Ovary (tissue), 9 donors: ENCODE results near the gene HAP1. TPM values are rescaled to one million over a fixed set of nuclear protein-coding genes. Genes with fewer than 3 reads are reported as not detected.

Experiments used
- DNase-seq, 5 donors: peaks; one replicate each; pipeline ENCODE4 v3.0.0-alpha.2; 2019 to 2020
- H3K27ac ChIP-seq, 2 donors: fragments of 200-600 bp; one replicate each; pipeline versions ENCODE4 v1.5.1 to v1.8.0; 2019 to 2022
- H3K27me3 ChIP-seq: fragments of 200-600 bp; one replicate; pipeline ENCODE4 v1.8.0; 2022
- H3K36me3 ChIP-seq: fragments of 200-600 bp; sonication (generic); one replicate; pipeline ENCODE4 v1.5.1; 2019
- H3K4me1 ChIP-seq: one replicate; pipeline ENCODE4 v1.8.1; 2013; ENCODE audit warnings: mild to moderate bottlenecking, moderate library complexity; ENCODE audit not compliant: insufficient read depth
- H3K4me3 ChIP-seq: fragments of 200-600 bp; sonication (generic); one replicate; pipeline ENCODE4 v1.5.1; 2017
- H3K9me3 ChIP-seq, 2 donors: fragments of 200-600 bp in 1 of 2; sonication (generic) in 1 of 2; one replicate each; pipeline versions ENCODE4 v1.5.1 to v1.8.1; 2013 to 2019; ENCODE audit warnings: mild to moderate bottlenecking in 1 of 2, moderate library complexity in 1 of 2
- EP300 ChIP-seq: sonication (generic); formaldehyde crosslinking; IDR thresholded peaks from one replicate; pipeline ENCODE4 v1.6.1; 2017; ENCODE audit warnings: antibody characterized with exemption
- POLR2A ChIP-seq: fragments of 450-650 bp; IDR thresholded peaks from one replicate; pipeline ENCODE4 v1.6.1; 2017; ENCODE audit warnings: antibody characterized with exemption, mild to moderate bottlenecking, moderate library complexity
- WGBS, 3 donors: extraction: QIAGEN DNeasy Blood & Tissue Kit in 1 of 3; methylation state at CpG; one replicate each; pipeline versions ENCODE4 v1.1.5 to v1.1.7; 2013 to 2017; 5-methylcytosine and 5-hydroxymethylcytosine counted together
- intact Hi-C, 4 donors: fragments of 100-400 bp; cut with DNase I; formaldehyde crosslinking; loops; one replicate each; pipeline versions ENCODE4 v1.11.0 to v1.15.1; 2022 to 2023
- polyA plus RNA-seq, 2 donors: library from polyadenylated mRNA; stranded (reverse); fragments of 200-250 nt in 1 of 2; fragments of 350-450 nt in 1 of 2; fragmentation: Illumina TruSeq in 1 of 2; extraction: RNeasy Lipid Tissue Mini Kit (QIAGEN cat#74804) in 1 of 2; gene quantifications; one replicate each; pipeline ENCODE4 v1.2.3, GENCODE V29; 2013 to 2014
- total RNA-seq, 7 donors: library from RNA; depleted of rRNA in 2 of 7; stranded (reverse); fragments of >200 nt in 2 of 7; fragmentation: NEBNext Ultra II Directional in 3 of 7; extraction: Animal tissue kit (Norgen Biotek cat#: 25700) in 3 of 7; gene quantifications; one replicate each; pipeline versions ENCODE4 v1.1.0 to v1.2.4, GENCODE V29; 2016 to 2023
- TF ChIP-seq, protein P1 (sequence below), 3 donors: fragments of 450-650 bp in 2 of 3; fragments of 200-600 bp in 1 of 3; IDR thresholded peaks; one replicate each; pipeline versions ENCODE4 v1.5.1 to v1.8.0; 2016 to 2022; ENCODE audit warnings: antibody characterized with exemption in 3 of 3, mild to moderate bottlenecking in 1 of 3
- donor health status: DM: no; HTN: no; CAD: no; lungs with moderate emphysema.
- donor health status: DM: no; HTN: no; CAD: no.
- donor health status: Bipolar disorder and iron deficiency.
- donor health status: DM: yes; HTN: yes; CAD: no.
- donor health status: DM: no; HTN: no; CAD: no.
- donor health status: DM: yes; HTN: yes; CAD: no.

The HAP1 gene
- total and polyA plus RNA-seq, 9 donors, result 0.12 to 1.5 (median 0.56) TPM

DNA sequence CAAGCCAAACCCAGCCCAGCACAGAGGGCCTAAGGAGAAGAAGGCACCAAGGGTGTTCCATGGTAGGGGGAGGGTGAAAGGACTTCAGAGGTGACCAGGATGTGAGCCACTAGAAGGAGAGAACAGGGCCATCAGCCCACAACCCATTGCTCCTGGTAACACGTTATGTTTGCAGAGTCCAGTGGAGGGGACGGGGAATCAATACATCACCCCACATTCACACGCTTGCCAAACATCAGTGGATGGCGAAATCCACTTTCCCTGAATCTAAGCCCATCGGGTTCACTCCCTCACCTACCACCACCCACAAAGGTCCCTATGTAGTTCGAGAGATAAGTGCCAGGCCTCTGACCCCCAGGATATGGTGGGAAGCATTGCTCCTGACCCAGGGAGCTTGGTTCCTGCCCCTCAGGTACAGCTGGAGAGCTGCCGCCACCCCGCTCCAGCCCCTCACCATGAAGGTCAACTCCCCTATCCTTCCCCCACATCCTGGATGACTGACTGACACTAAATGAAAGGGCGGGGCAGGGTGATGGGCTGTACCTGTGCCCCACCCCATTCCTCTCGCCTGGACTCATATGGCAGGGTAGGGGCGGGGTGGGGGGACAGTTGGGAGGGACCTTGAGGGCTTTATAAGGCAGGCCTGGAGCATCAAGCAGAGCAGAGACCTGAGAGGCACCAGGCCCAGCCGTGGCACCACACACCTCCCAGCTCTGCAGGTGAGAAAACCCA, 22.6 kb downstream of the HAP1 start, which contains the start of gene GAST:
GAST (plus strand) TSS at position 663 of the 732 bp plus-strand sequence. CDS start 3,106 bp downstream, outside the sequence.
- Histone ChIP-seq H3K36me3 (no peaks in the 10 kb centered on the region), H3K27me3 (no peaks in the 10 kb centered on the region), H3K4me1 (no peaks in the 10 kb centered on the region), H3K9me3 (no peaks in the 10 kb centered on the region), H3K27ac (no peak within 1 kb of the TSS), H3K4me3 (no peak within 1 kb of the TSS)
- 88 to 92% (median 88%) methylated on average over 12 of the region's 12 CpGs for WGBS, 3 donors
- TF ChIP-seq POLR2A, result no peak
- TF ChIP-seq, protein P1, sequence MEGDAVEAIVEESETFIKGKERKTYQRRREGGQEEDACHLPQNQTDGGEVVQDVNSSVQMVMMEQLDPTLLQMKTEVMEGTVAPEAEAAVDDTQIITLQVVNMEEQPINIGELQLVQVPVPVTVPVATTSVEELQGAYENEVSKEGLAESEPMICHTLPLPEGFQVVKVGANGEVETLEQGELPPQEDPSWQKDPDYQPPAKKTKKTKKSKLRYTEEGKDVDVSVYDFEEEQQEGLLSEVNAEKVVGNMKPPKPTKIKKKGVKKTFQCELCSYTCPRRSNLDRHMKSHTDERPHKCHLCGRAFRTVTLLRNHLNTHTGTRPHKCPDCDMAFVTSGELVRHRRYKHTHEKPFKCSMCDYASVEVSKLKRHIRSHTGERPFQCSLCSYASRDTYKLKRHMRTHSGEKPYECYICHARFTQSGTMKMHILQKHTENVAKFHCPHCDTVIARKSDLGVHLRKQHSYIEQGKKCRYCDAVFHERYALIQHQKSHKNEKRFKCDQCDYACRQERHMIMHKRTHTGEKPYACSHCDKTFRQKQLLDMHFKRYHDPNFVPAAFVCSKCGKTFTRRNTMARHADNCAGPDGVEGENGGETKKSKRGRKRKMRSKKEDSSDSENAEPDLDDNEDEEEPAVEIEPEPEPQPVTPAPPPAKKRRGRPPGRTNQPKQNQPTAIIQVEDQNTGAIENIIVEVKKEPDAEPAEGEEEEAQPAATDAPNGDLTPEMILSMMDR (IDR thresholded peaks at IDR 0.05), result no peak
- intact Hi-C loops, result no loop called here
- DNase-seq, result no peak

- DNase-seq, result no peak
- WGBS, 3 donors, result 59 to 68% (median 64%) methylated on average over 8 of the region's 8 CpGs
These were observed 23.9 kb downstream of the HAP1 start for GRCh38 chr17:41710472-41711090.

GRCh38 chr17:41707803-41708669, 26.4 kb downstream of the HAP1 start:
- H3K36me3 ChIP-seq, result no peaks in the 10 kb centered on the region
- no peaks in the 10 kb centered on the region for H3K27me3 ChIP-seq
- H3K4me1 ChIP-seq, result peaks cover 5% of the 10 kb centered on the region
- 76 to 84% (median 76%) methylated on average over 10 of the region's 10 CpGs for WGBS, 3 donors
- no peak overlapping the region for H3K4me3 ChIP-seq
- H3K9me3 ChIP-seq, result no peaks in the 10 kb centered on the region
- H3K27ac ChIP-seq, result no peak overlapping the region
- DNase-seq, result no peak
- intact Hi-C loops, result no loop called here
- TF ChIP-seq, protein P1 (IDR thresholded peaks at IDR 0.05), result no peak
- TF ChIP-seq EP300 (no peak), POLR2A (no peak)

More at GRCh38 chr17:41710472-41711090, 23.9 kb downstream of the HAP1 start:
- no peaks in the 10 kb centered on the region for H3K36me3 ChIP-seq
- intact Hi-C loops, result no loop called here
- H3K4me3 ChIP-seq, result no peak overlapping the region
- no peaks in the 10 kb centered on the region for H3K27me3 ChIP-seq
- TF ChIP-seq, protein P1 (IDR thresholded peaks at IDR 0.05), result no peak
- TF ChIP-seq EP300, result no peak
- TF ChIP-seq POLR2A, result no peak
- no peak overlapping the region for H3K27ac ChIP-seq
- H3K4me1 ChIP-seq, result peaks cover 2% of the 10 kb centered on the region
- no peaks in the 10 kb centered on the region for H3K9me3 ChIP-seq

DNA sequence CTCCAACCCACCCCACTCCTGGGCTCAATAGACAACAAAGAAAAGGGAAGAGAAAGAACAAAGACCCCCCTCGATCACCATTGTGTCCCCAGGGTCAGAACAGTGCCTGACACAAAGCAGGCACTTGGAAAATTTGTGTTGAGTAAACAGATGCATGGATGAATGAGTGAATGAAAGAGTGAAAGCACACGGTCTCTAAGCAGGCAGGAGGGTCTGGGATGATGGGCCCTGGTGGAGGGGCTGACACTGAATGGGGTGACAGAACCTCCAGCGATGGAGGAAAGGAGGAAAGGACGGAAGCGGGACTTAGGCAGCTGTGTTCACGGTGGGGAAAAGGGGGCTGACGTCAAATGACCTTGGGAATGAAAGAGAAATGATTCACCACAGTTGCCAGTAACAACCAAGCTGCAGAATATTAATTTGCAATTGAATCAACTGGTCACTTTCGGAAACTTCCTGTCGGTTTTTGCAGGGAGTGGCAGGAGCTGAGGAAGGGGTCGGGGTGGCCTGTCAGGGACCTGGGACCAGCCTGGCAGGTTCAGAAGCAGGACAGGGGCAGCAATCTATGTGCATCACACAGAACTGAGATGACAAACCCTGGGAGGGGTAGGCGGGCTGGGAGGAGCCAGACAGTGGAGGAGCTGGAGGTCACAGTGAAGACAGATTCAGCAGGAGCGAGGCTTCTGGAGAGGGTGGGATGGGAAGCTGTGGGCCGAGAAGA, 29.0 kb downstream of the HAP1 start:
- DNase-seq, result peak; percentile 70 to 81 (median 71)

More for the DNA sequence above, 29.0 kb downstream of the HAP1 start:
- Histone ChIP-seq H3K4me1 (peaks cover 5% of the 10 kb centered on the region), H3K9me3 (no peaks in the 10 kb centered on the region), H3K27me3 (no peaks in the 10 kb centered on the region), H3K4me3 (no peak overlapping the region), H3K36me3 (no peaks in the 10 kb centered on the region), H3K27ac (peak overlapping the region; percentile 39 to 80)
- intact Hi-C loops, result no loop called here
- 5 to 22% (median 8%) methylated on average over 13 of the region's 13 CpGs for WGBS, 3 donors
- TF ChIP-seq, protein P1 (IDR thresholded peaks at IDR 0.05), result no peak
- TF ChIP-seq POLR2A, result no peak
- TF ChIP-seq EP300, result no peak
